Stimulated activated CD8-positive, alpha-beta memory T cell treated with anti-CD3 and anti-CD28 coated beads, Interleukin-4, amount 100 ng/mL, for 48 hours (primary cell): ENCODE data around the gene B4GALNT1.
"Not testable (repeated sequence)": the region's sequence is repeated elsewhere in the genome, so short reads cannot be mapped to it uniquely, and the experiment has no call there.

ENCODE experiments used
- DNase-seq: peaks from one replicate; pipeline ENCODE4 v3.0.0-alpha.2; 2020

B4GALNT1 gene

GRCh38 chr12:57606821-57607220, 26.2 kb downstream of the B4GALNT1 start:
- DNase-seq: no peak

DNA sequence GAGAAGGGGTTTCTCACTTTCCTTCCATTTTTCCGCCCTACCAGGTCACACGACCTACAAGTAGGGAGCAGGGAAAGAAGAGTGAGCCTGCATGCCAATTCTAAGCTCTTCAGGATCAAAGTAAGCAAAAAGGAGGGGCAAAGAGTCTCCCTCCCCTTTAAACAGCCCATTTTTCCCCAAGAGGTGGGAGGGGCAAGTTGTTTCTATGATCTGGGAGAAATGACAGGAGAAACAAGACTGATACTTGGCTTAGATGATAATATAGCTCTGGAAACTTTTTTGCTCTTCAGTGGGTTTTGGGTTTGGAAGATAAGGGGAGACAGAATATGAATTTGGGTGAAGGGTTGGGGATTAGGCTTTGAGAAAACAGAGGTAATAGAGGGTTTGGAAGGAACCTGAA, 26.6 kb downstream of the B4GALNT1 start:
- no peak for DNase-seq

DNA sequence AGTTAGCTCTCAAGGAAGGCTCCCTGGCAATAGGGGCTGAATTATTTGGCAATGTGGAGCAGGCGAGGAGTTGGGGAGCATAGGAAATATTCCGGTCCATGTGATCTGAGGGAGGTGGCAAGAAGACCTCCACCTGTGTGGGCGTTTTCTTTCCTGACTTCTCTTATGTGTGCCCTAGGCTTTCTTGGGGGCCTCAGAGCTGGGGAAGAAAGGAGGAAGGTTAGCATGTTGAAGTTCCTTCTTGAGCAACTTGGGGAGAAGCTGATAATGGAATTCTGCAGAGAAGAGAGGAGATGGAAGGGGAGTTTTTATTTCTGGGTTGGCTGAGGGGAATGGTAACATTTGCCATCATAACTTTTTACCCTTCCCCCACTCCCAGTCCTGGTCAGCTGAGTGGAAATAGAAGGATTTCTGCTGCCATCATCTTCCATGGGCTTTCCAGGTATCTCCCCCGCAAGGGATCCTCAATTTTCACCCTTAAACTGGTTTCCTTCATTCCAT, 27.1 kb downstream of the B4GALNT1 start:
- no peak for DNase-seq

- DNase-seq: no peak
These were observed 27.8 kb downstream of the B4GALNT1 start for GRCh38 chr12:57604992-57605810.

DNA sequence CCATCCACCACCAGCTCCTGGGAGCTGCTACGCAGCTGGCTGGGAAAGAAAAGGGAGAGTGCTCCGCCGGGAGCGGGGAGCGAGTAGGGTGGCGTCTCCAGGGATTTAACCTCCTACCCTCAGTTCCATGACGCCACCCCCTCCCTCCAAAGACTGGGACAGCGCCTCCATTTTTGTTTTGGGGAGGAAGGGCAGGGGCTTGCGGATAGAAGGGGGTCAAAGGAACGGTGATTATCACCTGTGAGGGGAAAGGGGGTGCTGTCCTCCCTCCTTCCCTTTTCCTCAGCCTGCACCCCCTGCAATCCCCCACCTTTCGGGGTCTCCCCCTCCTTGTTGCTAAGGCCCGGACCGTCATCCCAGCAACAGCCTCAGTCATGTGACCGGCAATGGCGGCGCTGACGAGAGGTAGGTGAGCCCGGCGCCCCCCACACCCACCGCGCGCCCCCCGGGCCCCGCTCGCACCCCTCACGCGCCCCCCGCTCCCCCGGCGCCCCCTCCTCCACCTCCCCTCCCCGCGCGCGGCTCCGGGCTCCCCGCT, 28.5 kb downstream of the B4GALNT1 start, which contains the start of gene DTX3:
DTX3 (plus strand) TSS at position 371 of the 538 bp plus-strand sequence. CDS start 1,694 bp downstream, outside the sequence.
- DNase-seq: peak; percentile 65

DNA sequence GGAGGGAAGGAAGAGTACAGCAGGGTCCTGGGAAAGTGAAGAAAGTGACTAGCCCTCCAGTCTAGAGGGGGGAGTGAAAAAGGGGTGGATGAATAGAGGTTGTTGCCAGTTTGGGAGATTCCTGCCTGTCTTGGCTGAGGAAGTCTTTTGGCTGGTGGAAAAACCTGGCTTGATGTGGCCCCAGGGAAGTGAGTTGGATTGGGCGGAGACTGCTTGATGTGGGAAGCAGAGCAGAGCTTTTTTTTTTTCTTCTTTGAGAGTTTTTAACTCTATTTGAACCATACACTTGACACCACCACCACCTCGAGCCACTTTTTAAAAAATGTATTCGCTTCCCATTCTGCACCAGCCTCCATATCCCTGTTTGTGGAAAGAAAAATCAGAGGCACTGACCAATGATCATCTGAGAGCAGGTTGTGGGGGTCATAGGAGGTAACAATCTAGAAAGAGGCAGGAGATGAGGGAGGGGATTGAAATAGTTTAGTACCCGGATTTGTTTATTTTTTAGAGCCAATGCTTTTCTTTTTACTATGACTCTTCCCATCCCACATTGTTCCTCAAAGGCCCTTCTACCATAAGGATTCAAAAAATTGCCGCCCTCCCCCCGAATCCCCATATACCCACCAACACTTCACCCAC, 29.1 kb downstream of the B4GALNT1 start:
- DNase-seq: no peak

- no peak for DNase-seq
These were observed 29.7 kb downstream of the B4GALNT1 start for GRCh38 chr12:57603324-57603723.

DNA sequence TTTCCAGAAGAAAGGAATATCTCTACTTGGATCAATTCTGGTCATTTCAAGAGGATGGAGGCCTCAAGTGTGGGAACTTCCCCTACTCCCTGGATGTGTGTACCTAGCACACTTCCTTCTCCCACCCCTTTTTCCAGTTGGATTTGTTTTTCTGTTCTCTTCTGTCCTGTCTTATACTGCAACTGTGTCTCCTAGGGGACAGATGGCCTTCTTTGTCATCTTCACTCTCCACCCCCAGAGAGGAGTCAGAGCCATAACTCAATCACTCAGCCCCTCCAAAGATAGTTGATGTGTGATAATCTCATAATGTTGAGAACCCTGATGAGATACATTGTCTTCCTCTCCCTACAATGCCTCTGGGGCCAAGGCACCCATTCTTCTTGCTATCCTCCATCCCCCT, 30.5 kb downstream of the B4GALNT1 start:
- DNase-seq: no peak

- no peak for DNase-seq
These were observed 32.6 kb downstream of the B4GALNT1 start for GRCh38 chr12:57600395-57600794.

GRCh38 chr12:57593187-57593586, 39.8 kb downstream of the B4GALNT1 start:
- no peak for DNase-seq

- DNase-seq: no peak
These were observed 40.3 kb downstream of the B4GALNT1 start for GRCh38 chr12:57592551-57593165.

DNA sequence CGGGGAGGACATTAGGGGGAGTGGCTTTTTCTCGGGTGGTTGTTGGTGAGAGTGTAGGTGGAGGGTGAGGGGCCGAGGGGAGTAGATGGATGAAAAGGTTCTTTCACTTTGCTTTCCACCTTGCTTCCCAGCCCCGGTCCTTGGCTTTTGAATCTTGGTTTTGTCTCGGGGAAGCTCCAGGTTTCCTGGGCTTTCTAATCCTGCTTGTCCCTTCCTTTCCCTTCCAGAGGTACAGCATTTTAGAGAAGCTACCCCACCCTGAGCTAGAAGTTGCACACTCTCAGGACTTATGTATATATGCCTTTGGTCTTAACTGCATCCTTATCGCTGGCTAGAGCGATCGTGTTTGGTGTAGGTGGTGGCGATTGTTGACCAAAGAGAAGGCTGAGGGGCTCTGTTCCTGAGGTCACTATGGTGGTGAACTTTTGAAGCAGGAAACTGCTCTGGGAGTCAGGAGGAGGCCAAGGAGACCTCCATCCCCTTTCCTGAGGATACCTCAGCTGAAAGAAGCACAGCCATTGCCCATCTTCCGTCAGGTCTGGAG, 41.1 kb downstream of the B4GALNT1 start:
- no peak for DNase-seq

DNA sequence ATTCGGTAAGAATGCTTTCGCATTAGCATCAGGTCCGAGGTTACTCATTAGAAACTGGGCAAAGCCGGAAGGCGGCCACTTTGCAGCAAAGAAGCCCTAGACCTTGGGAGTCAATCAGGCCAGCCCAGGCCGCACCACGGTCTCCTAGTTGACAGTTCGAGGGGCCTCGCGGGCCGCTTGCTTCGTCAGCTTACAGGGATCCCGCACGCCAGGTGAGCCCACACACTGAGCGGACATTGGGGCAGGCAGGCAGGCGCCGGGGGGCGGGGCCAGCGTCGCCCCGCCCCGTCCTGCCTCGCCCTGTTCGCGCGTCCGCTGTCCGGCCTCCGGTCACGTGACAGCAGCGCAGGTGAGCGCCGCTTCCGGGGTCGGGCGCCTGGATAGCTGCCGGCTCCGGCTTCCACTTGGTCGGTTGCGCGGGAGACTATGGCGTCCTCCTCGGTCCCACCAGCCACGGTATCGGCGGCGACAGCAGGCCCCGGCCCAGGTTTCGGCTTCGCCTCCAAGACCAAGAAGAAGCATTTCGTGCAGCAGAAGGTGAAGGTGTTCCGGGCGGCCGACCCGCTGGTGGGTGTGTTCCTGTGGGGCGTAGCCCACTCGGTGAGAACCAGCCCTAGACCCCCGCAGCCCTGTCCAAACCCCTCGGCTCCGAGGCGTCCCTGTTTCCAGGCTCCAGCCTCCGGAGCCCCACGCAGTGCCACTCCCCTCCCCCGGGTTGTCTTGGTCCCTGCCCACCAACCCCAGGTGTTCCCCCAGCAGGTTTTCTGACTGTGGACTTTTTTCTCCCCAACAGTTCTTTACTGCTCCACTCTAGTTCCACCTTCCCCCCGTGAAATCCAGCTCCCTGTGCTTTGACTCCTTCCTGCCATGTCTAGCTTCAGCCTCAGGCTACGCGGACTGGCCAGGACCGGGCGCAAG, 41.9 kb downstream of the B4GALNT1 start, which contains the start of gene PIP4K2C:
PIP4K2C (plus strand) TSS at position 329 of the 918 bp plus-strand sequence; CDS start at position 427, 98 bp downstream.
- DNase-seq: peak; percentile 86

GRCh38 chr12:57590479-57590863, 42.5 kb downstream of the B4GALNT1 start:
- DNase-seq: no peak

- DNase-seq: not testable (repeated sequence)
These were observed 43.9 kb downstream of the B4GALNT1 start for GRCh38 chr12:57588951-57589610.

DNA sequence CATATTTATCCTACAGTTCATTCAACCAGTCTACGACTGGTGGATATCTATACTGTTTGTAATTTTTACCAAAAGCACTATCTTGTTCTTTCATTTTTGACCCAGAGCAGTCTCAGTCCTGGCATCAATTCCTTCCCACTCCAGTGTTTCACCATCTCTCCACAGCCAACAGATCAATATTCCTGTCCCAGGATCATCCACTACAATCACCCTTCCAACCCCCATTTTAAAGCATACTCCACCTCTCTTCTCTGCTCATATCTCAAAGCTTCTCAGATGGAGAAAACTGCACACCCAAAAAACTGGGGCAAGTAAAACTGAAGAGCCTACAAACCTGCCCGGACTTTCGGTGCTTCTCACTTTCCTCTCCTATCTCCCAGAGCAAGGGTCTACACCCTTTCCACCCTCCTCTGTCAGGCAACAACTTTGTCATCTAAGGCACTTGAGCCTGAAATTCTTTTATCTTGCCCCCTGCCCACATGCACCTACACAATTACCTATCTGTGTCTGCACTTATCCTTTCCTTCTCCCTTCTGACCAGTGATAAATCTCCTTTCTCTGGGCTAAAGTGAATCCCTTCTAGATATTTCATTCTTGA, 46.1 kb downstream of the B4GALNT1 start:
- DNase-seq: no peak

GRCh38 chr12:57586128-57586527, 46.9 kb downstream of the B4GALNT1 start:
- DNase-seq: no peak

DNA sequence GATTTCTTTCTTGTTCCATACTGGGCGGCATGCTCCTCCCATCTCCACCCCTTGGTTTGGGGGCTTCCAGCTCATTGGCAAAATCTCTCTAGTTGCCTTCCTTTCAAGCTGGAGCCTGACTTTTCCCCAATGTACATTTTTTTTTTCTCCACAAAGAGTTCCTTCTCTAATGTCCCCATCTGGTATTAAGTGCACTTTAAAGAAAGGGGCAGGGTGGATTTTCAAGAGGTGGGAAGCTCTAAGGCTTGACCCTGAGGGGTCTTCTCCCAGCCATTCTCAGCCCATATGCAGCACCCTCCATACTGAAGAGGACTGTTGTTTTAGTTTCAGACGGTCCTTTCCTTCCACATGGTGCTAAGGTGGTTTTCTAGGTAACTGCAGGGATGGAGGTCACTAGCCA, 47.8 kb downstream of the B4GALNT1 start:
- DNase-seq: no peak

DNA sequence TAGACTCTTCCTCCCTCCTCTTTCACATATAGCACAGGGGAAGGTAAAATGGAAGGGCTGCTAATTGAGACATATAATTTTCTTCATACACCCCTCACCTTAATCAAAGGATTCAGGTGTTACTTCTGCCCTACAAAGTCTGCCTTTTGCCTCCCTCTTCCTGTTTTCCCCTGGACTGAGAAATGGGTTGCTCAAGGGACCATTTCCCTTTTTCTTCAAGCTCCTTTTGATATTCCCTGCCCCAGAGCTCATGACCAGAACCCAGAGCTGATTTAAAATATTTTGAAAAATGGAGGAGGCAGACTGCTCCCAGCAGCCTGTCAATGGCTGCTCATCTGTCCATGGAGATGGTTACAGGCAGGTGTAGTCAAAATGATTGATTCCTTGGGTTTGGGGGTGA, 48.3 kb downstream of the B4GALNT1 start:
- no peak for DNase-seq

DNA sequence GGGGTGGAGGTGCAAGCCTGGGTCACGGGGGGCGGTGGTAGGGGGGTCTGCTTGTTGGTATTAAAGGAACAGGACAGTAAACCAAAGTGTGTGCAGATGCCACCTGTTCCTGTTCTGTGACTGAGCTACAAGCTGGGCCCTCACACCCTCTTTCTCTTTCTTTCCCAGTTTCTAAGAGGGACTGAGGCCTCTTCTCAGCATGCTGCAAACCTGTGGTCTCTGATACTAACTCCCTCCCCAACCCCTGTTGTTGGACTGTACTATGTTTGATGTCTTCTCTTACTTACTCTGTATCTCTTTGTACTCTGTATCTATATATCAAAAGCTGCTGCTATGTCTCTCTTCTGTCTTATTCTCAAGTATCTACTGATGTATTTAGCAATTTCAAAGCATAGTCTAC, 49.0 kb downstream of the B4GALNT1 start:
- no peak for DNase-seq
